ENCODE results near the gene TAF15.

TAF15 gene

GRCh38 chr17:35867574-35867973 lies 58.3 kb downstream of the TAF15 start:
- intact Hi-C loops (cut with DNase I; ENCODE audit: low total_unique reads), result no loop called here
- H3K4me3 ChIP-seq, result no peak overlapping the region
- TF ChIP-seq CTCF (IDR thresholded peaks at IDR 0.05), result no peak
- H3K4me1 ChIP-seq, result peaks cover 0 to 10% (median 0%) of the 10 kb centered on the region in 4 donors
- peaks cover 0 to 6% (median 0%) of the 10 kb centered on the region in 3 donors for H3K36me3 ChIP-seq
- H3K27ac ChIP-seq, result no peak overlapping the region
- H3K9me3 ChIP-seq, result no peaks in the 10 kb centered on the region
- DNase-seq, result no peak
- no peaks in the 10 kb centered on the region for H3K27me3 ChIP-seq

GRCh38 chr17:35868737-35869136 lies 59.5 kb downstream of the TAF15 start, which contains the start of gene HEATR9:
Gene HEATR9, minus strand, starts transcription at chr17:35868891. Its CDS starts 149 bp downstream, at chr17:35868742.
- intact Hi-C loops (cut with DNase I; ENCODE audit: low total_unique reads), result no loop called here
- Histone ChIP-seq H3K36me3 (peaks cover 0 to 6% (median 0%) of the 10 kb centered on the region in 3 donors), H3K27me3 (no peaks in the 10 kb centered on the region), H3K4me3 (no peak within 1 kb of the TSS), H3K27ac (no peak within 1 kb of the TSS), H3K4me1 (peaks cover 0 to 10% (median 0%) of the 10 kb centered on the region in 4 donors), H3K9me3 (no peaks in the 10 kb centered on the region)
- TF ChIP-seq CTCF (IDR thresholded peaks at IDR 0.05), result no peak
- DNase-seq, result no peak

GRCh38 chr17:35870906-35871819 lies 61.9 kb downstream of the TAF15 start:
- Histone ChIP-seq H3K27me3 (no peaks in the 10 kb centered on the region), H3K4me3 (no peak overlapping the region), H3K27ac (no peak overlapping the region), H3K9me3 (no peaks in the 10 kb centered on the region), H3K36me3 (no peaks in the 10 kb centered on the region), H3K4me1 (peaks cover 0 to 6% (median 0%) of the 10 kb centered on the region in 4 donors)
- DNase-seq, result no peak
- TF ChIP-seq CTCF (IDR thresholded peaks at IDR 0.05), result no peak
- intact Hi-C loops (cut with DNase I; ENCODE audit: low total_unique reads), result no loop called here

GRCh38 chr17:35872196-35872980 lies 63.1 kb downstream of the TAF15 start:
- H3K4me3 ChIP-seq, result no peak overlapping the region
- no peaks in the 10 kb centered on the region for H3K27me3 ChIP-seq
- no peak overlapping the region for H3K27ac ChIP-seq
- TF ChIP-seq CTCF (IDR thresholded peaks at IDR 0.05), result no peak
- H3K9me3 ChIP-seq, result no peaks in the 10 kb centered on the region
- DNase-seq, result no peak
- no peaks in the 10 kb centered on the region for H3K4me1 ChIP-seq
- H3K36me3 ChIP-seq, result no peaks in the 10 kb centered on the region
- intact Hi-C loops (cut with DNase I; ENCODE audit: low total_unique reads), result no loop called here

GRCh38 chr17:35875072-35875799 lies 66.0 kb downstream of the TAF15 start:
- no peaks in the 10 kb centered on the region for H3K4me1 ChIP-seq
- H3K4me3 ChIP-seq, result no peak overlapping the region
- H3K27me3 ChIP-seq, result no peaks in the 10 kb centered on the region
- DNase-seq, result no peak
- no peak for TF ChIP-seq CTCF (IDR thresholded peaks at IDR 0.05)
- no peaks in the 10 kb centered on the region for H3K9me3 ChIP-seq
- H3K36me3 ChIP-seq, result no peaks in the 10 kb centered on the region
- intact Hi-C loops (cut with DNase I; ENCODE audit: low total_unique reads), result no loop called here
- no peak overlapping the region for H3K27ac ChIP-seq
